ENCODE results near the gene CERK.
"Not testable (repeated sequence)": the region's sequence is repeated elsewhere in the genome, so short reads cannot be mapped to it uniquely, and the experiment has no call there.

Gene CERK

GRCh38 chr22:46639843-46640242 is 98.2 kb downstream of the CERK start:
- DNase-seq: no peak

- DNase-seq: no peak
Measured at GRCh38 chr22:46638601-46639431, 99.2 kb downstream of the CERK start.

DNA sequence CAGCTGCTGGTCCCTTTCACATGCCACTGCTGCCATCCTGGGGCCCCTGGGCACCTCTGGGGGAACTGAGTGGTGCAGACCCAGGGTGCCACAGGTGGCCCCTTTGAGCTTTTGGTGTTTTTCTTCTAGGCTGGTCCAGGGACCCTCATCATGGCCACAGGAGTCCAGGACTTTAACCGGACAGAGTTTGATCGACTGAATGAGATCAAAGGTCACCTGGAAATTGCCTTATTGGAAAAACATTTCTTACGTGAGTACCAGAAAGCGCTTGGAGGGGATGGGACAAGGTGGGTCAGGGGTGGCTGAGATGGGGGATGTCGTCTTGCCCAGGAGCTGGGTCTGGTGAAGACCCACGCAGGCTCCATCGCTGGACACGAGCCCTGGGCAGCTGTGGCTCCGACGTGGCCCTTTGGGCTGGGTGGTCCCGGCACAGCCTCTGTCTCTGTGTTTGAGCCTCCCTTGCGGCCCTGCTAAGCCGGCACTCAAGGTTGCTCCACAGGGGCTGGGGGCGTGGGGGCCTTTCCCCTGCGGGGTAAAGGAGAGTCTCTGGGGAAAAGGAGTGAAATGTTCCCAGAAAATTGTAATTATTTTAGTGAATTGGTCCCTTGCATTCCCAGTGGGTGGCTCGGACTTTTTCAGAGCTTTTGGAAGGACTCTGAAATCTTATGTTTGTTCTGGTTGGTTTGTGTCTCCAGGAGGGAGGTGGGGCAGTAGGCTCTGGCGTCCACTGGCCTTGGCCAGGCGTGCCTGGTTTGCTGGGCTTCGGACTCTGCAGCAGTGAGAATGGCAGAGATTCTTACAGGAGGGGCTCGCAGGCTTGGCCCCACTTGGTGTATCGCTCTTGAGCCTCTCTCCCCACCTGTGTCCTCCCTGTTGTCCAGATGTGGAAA is 100.1 kb downstream of the CERK start:
- DNase-seq: no peak

DNA sequence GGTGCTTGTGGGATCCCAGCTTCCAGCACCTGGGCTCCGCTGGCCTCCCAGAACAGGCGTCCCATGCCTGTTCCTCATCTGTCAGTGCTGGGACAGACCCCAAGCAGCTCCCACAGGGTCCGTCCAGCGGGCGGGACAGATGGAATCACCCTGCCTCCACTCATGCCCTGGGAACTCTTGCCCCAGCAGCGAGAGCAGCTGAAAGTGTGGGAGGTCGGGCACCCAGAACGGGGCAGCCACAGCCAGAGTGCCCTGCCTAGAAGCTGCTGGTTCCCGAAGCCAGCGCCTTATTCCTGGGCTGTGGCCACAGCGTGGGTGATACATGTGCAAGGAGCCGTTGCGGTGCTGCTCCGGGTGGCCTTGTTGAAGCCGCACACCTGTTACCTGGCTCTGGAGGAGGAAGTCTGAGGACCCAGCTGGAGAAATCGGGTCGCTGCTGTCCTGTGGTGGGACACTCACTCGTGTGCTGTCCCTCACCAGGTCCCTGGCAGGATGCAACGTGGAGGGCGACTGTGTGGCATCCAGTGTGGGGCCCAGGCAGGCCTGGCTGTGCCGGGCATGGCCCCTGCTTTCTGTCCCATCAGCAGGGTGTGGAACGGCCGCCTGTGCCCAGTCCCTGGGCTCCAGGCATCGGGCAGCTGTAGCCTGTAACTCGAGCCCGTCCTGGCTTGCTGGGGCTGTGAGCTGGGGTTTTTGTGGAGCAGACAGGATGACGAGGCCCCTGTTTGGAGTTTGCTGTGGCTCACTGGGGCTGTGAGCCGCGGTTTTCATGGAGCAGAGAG is 101.6 kb downstream of the CERK start:
- DNase-seq: no peak

DNA sequence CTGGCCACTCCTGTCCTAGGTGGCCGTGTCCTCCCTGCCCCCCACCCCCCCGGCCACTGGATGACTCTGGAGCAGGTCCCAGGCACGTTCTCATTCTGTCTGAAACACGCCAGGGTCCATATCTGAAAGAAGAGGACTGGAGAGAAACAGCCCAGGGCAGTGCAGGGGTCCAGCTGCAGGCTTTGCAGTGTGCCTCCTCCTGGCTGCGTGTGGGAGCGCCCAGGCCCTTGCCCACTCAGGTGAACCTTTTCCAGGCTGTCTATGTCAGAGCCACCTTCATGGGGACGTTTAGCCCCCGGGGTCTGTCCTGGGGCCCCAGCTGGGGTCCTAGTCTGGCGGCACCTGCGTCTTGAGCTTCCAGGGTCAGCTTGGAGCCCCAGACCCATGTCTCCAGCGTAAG is 102.3 kb downstream of the CERK start:
- DNase-seq: no peak

DNA sequence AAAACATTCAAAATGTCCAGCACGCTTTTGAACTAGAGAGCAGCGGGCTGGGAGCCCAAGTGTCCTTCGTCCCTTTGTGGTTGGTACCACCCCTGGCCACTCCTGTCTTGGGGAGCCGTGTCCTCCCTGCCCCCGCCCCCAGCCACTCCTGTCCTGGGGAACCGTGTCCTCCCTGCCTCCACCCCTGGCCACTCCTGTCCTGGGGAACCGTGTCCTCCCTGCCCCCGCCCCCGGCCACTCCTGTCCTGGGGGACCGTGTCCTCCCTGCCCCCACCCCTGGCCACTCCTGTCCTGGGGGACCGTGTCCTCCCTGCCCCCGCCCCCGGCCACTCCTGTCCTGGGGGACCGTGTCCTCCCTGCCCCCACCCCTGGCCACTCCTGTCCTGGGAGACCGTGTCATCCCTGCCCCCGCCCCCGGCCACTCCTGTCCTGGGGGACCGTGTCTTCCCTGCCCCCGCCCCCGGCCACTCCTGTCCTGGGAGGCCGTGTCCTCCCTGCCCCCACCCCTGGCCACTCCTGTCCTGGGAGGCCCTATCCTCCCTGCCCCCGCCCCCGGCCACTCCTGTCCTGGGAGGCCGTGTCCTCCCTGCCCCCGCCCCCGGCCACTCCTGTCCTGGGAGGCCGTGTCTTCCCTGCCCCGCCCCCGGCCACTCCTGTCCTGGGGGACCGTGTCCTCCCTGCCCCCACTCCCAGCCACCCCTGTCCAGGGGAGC is 102.9 kb downstream of the CERK start:
- DNase-seq: not testable (repeated sequence)

All from NCI-H748 treated with DMSO at 0.1 percent for 48 hours (cell line).